ENCODE results near the gene NIPAL3. TPM values are rescaled to one million over a fixed set of nuclear protein-coding genes. Genes with fewer than 3 reads are reported as not detected.
A peak's percentile ranks its signal among the peaks of the same experiment; 100 is the strongest.

NIPAL3 gene
- total RNA-seq, 4 donors from 2014 or later = 22.3 to 45.7 (median 35.6) TPM

DNA sequence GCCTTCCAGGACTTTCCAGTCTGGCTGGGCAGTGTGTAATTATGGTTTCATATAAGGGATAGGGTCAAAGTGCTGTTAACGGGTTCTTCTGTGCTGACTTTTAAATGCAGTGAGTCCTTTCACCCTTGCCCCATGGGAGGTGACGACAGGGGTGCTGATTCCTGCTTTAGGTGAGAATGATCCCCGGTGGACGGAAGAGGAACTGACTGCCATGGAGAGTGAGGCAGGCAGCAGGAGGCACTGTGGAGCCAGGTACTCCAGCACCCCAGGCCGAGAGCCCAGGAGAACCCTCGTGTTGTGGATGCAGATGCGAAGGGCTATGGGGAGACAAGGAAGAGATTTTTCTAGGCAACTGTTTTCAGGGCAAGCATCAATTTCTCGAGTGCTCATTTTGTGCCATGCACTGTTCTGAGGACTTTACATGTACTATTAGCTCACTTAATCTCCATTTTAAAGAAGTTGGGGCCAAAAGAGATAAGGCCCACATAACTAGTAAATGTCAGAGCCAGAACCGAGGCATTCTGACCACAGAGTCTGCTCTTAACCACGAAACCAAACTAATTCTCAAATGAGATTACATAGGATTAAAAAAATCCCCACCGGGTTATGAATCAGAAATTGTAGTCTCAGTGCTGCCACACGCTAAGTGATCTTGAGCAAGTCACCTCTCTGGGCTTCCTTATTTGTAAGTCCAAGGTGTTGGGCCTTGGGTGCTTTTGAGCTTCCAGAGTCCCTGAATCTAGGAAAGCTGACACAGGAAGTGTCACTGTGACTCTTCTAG lies 30.3 kb upstream of the NIPAL3 start:
- TF ChIP-seq, protein P1, sequence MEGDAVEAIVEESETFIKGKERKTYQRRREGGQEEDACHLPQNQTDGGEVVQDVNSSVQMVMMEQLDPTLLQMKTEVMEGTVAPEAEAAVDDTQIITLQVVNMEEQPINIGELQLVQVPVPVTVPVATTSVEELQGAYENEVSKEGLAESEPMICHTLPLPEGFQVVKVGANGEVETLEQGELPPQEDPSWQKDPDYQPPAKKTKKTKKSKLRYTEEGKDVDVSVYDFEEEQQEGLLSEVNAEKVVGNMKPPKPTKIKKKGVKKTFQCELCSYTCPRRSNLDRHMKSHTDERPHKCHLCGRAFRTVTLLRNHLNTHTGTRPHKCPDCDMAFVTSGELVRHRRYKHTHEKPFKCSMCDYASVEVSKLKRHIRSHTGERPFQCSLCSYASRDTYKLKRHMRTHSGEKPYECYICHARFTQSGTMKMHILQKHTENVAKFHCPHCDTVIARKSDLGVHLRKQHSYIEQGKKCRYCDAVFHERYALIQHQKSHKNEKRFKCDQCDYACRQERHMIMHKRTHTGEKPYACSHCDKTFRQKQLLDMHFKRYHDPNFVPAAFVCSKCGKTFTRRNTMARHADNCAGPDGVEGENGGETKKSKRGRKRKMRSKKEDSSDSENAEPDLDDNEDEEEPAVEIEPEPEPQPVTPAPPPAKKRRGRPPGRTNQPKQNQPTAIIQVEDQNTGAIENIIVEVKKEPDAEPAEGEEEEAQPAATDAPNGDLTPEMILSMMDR (IDR thresholded peaks at IDR 0.05) = peak in 1 of 4 experiments; percentile 9
- no peak for TF ChIP-seq POLR2A (IDR thresholded peaks at IDR 0.05)
- ATAC-seq = no peak
- peaks cover 0 to 62% of the 10 kb centered on the region in 2 donors for H3K36me3 ChIP-seq
- 93% methylated on average over 5 to 7 of the region's 12 CpGs for WGBS, 2 donors (ENCODE audit: low coverage in 1 of 2)
- H3K9me3 ChIP-seq = no peaks in the 10 kb centered on the region
- no peaks in the 10 kb centered on the region for H3K27me3 ChIP-seq
- no peak overlapping the region for H3K4me3 ChIP-seq
- no peaks in the 10 kb centered on the region for H3K4me1 ChIP-seq
- H3K27ac ChIP-seq = no peak overlapping the region

DNA sequence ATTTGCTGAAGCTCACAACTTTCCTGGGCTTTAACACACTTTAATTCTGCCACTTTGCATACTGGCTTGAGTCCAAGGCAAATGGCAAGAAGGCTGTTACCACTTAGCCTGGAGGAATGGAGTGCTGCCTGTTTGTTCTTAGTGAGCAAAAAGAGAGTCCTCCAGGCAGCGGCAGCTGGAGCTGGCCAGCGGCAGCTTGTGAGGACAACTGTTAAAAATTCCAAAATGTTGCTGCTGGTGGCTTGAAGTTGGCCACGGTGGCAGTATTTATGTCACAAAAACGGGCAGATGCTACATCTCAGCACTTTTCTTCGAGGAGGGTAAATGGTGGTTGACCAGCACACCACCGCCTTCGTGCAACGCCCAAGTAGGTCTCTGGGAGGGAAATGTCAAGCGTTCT lies 29.4 kb upstream of the NIPAL3 start:
- peaks cover 0 to 6% (median 0%) of the 10 kb centered on the region in 3 donors for H3K4me1 ChIP-seq
- ATAC-seq = no peak
- TF ChIP-seq, protein P1 (IDR thresholded peaks at IDR 0.05) = no peak
- TF ChIP-seq POLR2A (IDR thresholded peaks at IDR 0.05) = no peak
- no peak for TF ChIP-seq EP300 (IDR thresholded peaks at IDR 0.05)
- TF ChIP-seq POLR2AphosphoS5 (IDR thresholded peaks at IDR 0.05) = no peak
- no peak overlapping the region for H3K27ac ChIP-seq
- H3K4me3 ChIP-seq = no peak overlapping the region
- peaks cover 0 to 53% of the 10 kb centered on the region in 2 donors for H3K36me3 ChIP-seq
- no peaks in the 10 kb centered on the region for H3K27me3 ChIP-seq
- H3K9me3 ChIP-seq = no peaks in the 10 kb centered on the region
- WGBS, 2 donors (ENCODE audit: low coverage in 1 of 2) = 84 to 91% methylated on average over 6 to 9 of the region's 9 CpGs

DNA sequence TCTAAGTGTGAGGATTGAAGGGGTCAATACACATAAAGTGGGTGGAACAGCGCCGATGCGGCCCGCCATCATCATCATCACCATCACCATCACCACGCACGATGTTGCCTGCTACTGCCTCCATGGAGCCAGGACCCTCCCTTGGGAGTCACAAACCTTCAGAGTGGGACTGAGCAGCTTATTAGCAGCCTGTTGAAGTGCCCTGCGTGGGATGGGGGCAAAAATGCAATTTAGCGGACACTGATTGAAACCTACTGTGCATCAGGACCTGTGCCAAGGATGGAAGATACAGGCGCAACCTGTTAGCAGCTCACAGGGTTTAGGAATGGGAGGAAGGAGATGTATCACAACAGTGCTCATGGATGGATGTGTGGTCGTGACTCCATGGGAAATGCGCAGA lies 28.7 kb upstream of the NIPAL3 start:
- TF ChIP-seq EP300 (IDR thresholded peaks at IDR 0.05) = no peak
- TF ChIP-seq POLR2A (IDR thresholded peaks at IDR 0.05) = no peak
- TF ChIP-seq, protein P1 (IDR thresholded peaks at IDR 0.05) = no peak
- TF ChIP-seq POLR2AphosphoS5 (IDR thresholded peaks at IDR 0.05) = no peak
- H3K9me3 ChIP-seq = no peaks in the 10 kb centered on the region
- no peaks in the 10 kb centered on the region for H3K27me3 ChIP-seq
- WGBS, 2 donors (ENCODE audit: low coverage in 1 of 2) = 93 to 94% methylated on average over 6 to 8 of the region's 11 CpGs
- peaks cover 0 to 46% of the 10 kb centered on the region in 2 donors for H3K36me3 ChIP-seq
- ATAC-seq = no peak
- H3K4me3 ChIP-seq = no peak overlapping the region
- H3K27ac ChIP-seq = no peak overlapping the region
- peaks cover 0 to 13% (median 0%) of the 10 kb centered on the region in 3 donors for H3K4me1 ChIP-seq

DNA sequence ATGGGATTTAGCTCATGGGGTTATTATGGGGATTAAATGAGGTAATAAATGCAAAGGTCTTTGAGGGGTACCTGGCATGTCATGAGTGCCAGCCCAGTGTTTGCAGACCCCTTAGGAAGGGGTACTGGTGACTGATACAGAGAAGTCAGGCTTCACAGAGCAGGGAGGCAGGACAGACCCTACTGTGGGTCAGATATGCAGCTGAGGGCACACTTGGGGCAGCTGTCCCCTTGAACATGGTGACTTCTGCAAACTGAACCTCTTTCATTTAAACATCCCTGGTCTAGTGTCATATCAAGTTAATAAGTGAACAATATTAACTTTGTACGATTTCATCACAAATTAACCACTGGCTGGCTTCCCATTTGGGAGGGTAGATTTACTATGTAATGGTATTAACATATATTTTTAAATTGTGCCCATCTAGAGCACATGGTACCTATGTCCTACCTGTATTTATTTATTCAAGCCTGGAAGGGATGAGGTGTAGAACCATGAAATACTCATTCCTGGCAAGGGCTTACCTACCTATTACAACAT lies 27.9 kb upstream of the NIPAL3 start:
- no peak for TF ChIP-seq POLR2A (IDR thresholded peaks at IDR 0.05)
- TF ChIP-seq POLR2AphosphoS5 (IDR thresholded peaks at IDR 0.05) = no peak
- TF ChIP-seq EP300 (IDR thresholded peaks at IDR 0.05) = no peak
- TF ChIP-seq, protein P1 (IDR thresholded peaks at IDR 0.05) = no peak
- Histone ChIP-seq H3K36me3 (peaks cover 0 to 39% of the 10 kb centered on the region in 2 donors), H3K9me3 (no peaks in the 10 kb centered on the region), H3K4me1 (peaks cover 0 to 20% (median 0%) of the 10 kb centered on the region in 3 donors), H3K27ac (no peak overlapping the region), H3K27me3 (no peaks in the 10 kb centered on the region), H3K4me3 (no peak overlapping the region)
- no peak for ATAC-seq
- 73 to 80% methylated on average over 1 of the region's 1 CpG for WGBS, 2 donors (ENCODE audit: low coverage in 1 of 2)

Measured in gastroesophageal sphincter (tissue), 4 donors.